NOMO-1 (cell line): Measurements from ENCODE around the gene CATSPER3.

Experiments
- DNase-seq, 2 experiments: peaks; one replicate each; lab custom pipeline; 2025; ENCODE audit not compliant: unreplicated experiment in 2 of 2; lab: John Stamatoyannopoulos, UW

Gene CATSPER3

DNA sequence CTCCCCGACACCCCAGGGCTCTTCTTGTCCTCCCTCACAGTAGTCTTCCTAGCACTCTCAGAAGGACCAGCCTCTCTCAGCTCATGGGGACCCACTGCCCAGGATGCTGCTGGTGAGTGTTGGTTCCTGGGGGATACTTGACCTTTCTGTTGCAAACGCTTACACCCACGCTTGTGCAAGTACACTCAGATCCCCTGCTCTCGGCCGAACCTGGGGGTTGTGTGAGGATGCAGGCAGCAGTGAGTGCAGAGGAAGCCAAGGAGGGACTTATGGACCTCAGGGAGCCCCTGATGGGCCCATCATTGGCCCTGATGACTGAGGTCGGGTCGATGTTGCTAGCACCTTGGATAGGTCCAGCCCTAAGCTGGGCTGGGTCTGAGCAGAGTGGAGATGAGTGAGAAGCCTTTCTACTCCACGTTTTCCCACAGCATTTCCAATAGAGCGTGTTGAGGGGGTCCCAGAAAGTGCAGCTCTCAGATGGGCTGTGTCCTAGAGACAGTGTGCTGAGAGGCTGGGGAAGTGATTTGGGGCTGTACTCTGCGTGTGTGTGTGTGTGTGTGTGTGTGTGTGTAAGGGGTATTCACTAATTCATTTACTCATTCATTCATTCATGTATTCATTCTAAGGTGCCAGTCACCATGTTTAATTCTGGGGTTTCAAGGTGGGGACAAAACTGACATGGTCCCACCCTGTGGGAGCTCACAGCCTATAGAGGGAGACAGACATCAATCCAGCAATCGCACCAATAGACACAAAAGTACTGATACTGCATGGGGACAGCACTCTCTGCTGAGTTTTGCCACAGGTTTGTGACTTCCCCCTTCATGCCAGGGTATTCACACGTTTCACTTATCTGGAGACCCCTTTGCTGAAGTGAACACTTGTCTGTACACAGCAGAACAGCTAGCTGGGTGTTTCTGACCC is 91.6 kb downstream of the CATSPER3 start:
- no peak for DNase-seq

DNA sequence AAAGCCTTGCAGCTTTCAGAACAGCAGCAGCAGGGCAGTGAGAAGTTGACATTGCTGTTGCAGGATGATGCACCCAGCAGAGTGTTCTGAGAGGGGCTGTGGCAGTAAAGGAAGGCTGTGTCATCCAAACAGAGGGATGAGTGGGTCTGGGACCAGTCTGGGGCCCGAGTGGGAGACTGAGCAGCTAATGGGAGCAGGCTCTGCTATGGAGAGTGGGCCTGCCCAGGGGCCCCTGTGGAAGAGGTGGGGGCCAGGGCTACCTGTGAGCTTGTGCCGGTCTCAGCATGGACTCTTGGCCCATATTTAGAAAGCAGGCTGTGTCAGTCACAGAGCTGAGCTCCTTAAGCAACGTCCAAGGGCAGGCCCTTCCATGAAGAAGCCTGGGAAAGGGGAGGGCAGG is 92.3 kb downstream of the CATSPER3 start:
- DNase-seq = no peak

- DNase-seq = no peak
Observed at GRCh38 chr5:135061001-135061400, 93.3 kb downstream of the CATSPER3 start.
